HG02981 (cell line): Measurements from ENCODE around the gene SLC12A6.

Experiments used
- ATAC-seq: cut with Tn5 transposase; IDR thresholded peaks from one replicate; pipeline ENCODE4 v1.9.1; 2021; ENCODE audit warnings: mild to moderate bottlenecking, moderate library complexity; ENCODE audit not compliant: unreplicated experiment

The SLC12A6 gene

DNA sequence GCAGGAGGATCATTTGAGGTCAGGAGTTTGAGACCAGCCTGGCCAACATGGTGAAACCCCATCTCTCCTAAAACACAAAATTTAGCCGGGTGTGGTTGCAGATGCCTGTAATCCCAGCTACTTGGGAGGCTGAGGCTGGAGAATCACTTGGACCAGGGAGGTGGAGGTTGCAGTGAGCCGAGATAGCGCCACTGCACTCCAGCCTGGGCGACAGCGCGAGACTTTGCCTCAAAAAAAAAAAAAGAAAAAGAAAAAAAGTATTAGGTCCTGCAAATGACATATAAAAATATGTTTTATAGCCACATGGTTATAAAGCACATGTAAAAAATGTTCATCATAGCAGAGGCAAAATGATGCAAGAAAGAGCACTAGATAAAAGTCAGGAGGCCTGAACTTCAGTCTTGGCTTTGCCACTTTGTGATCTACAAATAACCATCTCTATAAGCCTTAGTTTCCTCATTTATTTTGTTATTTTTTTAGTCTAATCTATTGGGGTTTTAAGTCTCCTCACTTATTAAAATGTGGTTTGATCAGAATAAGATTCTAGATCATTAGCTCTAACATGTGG, 4.9 kb downstream of the SLC12A6 start:
- ATAC-seq, result no peak

DNA sequence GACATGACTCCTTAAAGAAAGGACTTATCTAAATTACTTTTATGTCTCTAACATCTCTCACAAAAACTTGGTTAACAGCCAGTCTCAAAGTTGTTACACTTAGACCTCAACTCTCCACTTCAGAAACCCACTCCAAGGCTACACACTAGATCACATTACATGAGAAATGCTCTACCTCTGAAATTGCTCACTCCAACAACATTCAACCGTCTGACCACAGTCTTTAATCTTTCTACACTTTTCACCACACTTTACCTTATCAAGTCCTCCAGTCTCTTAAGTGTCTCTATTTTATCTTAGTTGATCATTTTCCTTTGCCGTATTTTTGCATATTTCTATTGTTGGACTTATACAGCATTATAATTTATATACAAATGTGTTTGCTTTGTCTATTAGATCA, 5.8 kb downstream of the SLC12A6 start:
- no peak for ATAC-seq

DNA sequence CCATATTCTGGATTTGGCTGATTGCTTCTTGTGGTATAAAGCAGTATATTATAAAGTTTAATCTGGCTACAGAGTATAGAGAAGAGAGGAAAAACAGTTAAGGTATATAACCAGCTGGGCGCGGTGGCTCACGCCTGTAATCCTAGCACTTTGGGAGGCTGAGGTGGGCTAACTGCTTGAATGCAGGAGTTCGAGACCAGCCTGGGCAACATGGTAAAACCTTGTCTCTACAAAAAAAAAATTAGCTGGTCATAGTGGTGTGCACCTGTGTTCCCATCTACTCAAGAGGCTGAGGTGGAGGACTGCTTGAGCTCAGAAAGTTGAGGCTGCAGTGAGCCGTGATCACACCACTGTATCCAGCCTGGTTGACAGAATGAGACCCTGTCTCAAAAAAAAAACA, 7.3 kb downstream of the SLC12A6 start:
- ATAC-seq, result no peak

DNA sequence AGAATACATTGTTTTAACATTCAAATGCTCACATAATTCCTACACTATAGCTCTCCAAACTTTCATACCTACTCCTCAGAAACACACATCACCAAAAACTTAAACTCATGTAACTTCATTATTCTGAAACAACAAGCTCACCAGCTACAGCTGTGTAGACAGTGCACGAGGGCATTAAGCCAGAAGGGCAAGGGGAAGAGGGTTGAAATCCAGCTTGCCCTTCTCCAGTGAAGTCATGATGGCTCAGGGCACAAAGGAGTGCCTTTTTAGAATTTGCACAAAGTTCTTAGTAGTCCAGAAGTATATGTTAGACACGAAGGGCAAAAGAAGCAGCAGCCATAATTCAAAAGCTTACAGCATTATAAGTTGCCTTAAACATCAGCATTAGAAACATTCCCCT, 8.6 kb downstream of the SLC12A6 start:
- no peak for ATAC-seq

DNA sequence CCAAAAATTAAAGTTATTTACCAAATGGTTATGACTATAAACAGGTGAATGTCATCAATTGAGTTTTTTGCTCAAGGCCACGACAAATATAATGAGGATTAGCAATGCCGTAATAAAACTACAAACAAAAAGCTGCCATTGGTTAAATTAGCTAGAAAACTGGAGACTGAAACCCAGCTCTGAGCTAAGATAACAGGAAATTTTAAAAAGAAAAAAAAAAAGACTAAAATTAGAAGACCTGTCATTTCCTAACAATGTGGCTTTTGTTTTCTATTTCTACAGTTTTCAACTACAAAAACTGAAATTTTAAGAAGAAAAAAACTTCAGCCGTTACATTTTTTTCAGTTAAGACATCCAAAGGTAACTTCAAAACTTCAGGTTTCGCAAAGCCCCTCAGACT, 9.7 kb downstream of the SLC12A6 start:
- no peak for ATAC-seq

DNA sequence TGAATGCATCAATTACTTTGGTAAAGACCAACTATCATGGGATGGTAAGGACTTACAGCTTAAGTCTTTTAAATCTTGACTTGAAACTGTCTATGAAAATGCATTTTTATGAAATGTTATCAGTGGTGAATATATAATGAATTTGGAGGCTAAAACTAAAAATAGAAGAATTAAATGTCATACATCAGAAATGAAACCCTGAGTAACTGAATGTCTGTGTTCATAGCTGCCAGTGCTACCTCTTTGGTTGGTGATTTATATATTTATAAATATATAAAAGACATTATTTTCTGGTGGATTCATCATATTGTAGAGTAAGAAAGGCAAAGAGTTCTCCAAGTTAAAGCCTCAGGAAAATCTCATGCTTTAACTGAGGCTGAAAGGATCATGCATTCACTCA, 12.2 kb downstream of the SLC12A6 start:
- no peak for ATAC-seq

DNA sequence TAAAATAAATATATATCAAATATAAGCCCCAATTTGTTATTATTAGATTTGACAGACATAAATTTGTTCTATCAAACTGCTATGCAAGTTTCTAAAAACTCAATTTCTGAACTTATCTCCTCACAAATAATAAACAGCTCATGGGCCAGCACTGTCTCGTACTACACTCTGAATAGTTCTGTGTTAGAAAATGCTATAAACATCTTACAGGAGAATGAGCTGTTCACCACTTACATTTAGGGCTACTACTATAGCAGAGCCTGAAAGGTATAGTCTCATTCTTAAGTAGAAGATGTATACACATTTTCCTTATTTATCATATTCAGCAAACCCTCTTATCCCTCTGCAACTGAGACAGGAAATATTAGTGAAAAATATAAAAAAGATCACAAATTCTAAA, 12.6 kb downstream of the SLC12A6 start:
- ATAC-seq, result no peak

DNA sequence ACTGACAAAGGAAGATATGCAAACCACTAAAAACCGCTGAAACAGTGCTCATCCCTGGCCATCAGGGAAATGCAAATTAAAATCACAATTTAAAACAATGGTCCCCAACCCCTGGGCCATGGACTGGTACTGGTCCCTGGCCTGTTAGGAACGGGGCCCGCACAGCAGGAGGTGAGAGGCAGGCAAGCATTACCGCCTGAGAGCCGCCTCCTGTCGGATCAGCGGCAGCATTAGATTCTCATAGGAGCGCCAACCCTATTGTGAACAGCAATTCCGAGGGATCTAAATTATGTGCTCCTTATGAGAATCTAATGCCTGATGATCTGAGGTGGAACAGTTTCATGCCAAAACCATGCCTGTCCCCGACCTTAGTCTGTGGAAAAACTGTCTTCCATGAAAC, 14.4 kb downstream of the SLC12A6 start:
- ATAC-seq, result no peak

DNA sequence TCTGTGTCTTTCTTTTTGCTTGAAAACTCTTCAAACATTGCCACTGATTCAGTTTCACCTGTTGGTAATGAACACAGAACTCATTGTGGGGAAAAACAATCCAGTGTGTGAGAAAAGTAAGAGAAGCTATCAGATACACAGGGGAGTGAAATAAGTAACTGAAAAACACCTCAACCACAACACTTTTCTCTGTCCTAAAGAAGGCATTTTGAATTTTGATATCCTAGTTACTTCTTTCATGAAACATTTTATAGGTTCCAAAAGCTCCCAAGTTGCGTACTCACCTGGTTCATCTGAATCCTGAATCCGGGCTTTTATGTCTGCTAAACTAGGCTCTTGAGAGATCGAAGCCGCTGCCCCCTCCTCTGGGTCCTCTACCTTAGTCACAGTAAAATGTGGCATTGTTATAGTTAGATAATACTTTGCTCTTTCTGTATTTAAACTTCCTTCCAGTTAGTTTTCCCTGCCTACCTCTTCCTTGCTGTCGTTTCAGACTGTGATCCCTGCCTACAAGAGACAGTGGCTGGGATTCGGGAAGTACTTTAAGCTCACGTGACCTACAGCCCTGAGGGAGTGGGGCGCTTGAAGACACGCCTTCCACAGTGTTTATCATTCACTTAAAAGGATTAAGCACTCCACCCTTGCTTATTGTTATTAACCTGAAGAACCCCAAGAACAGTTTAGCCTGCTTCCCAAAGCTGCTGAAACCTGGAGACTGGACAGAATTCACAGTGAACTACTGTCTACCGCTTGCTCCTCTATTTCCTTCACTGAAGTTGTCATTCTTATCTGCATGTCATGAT, 19.1 kb downstream of the SLC12A6 start:
- ATAC-seq, result peak; percentile 57

DNA sequence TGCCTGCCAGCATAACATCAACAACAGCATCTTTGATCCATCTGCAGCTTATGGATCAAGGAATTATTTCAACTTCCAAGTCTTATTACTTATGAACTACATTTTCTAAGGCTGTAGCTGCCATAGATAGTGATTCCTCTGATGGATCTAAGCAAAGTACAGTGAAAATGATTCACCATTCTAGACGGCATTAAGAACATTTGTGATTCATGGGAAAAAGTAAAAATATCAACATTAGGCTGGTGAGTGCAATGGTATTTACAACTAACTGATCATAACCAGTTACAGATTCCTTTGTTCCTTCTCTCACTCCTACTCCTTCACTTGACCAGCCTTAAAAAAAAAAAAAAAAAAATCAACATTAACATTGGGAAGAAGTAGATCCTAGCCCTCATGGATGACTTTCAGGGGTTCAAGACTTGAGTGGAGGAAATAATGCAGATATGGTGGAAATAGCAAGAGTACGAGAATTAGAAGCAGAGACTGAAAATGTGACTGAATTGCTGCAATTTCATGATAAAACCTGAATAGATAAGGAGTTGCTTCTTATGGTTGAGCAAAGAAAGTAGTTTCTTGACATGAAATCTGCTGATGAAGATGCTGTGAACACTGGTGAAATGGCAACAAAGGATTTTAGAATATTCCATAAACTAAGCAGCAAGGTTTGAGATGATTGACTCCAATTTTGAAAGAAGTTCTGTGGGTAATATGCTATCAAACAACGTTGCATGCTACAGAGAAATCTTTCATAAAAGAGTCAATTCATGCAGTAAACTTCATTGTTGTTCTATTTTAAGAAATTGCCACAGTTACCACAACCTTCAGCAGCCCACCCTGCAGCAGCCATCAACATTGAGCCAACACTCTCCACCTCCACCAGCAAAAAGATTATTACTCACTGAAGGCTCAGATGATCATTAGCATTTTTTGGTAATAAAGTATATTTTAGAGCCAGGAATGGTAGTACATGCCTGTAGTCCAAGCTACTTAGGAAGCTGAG, 22.8 kb downstream of the SLC12A6 start:
- no peak for ATAC-seq

DNA sequence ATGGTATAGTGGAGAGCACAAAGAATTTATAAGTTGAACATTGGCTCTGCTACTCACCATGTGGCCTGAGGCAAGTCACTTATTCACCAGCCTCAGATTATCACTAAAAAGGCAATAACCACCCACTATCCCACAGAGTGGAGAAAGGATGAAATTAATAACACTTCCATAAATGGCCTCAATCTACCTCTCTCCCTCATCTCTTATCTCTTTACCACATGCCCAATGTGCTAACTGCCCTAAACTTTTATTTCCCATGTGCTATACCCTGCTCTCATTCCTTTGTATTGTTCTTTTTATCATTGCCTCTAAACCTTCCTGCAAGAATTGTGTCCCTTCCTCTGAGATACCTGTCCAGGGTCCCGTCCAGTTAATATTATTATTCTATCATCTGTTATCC, 26.0 kb downstream of the SLC12A6 start:
- ATAC-seq, result no peak

DNA sequence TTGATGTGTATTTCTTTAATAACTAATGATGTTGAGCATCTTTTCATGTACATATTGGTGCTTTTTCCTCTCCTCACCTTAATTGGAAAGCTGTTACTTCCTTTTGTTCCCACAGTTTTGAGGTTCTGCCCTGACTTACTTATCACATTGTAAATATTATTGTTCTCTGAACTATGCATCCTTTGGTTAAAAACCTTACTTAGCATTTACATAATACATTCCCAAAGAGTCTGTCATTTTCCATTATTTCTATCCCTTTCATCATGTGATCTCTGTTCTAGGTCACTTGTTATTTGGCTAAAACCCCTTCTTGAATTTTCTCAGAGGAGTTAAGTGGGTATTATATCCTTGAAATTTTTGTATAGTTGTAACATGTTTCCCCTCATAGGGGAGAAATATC, 33.0 kb downstream of the SLC12A6 start:
- no peak for ATAC-seq

DNA sequence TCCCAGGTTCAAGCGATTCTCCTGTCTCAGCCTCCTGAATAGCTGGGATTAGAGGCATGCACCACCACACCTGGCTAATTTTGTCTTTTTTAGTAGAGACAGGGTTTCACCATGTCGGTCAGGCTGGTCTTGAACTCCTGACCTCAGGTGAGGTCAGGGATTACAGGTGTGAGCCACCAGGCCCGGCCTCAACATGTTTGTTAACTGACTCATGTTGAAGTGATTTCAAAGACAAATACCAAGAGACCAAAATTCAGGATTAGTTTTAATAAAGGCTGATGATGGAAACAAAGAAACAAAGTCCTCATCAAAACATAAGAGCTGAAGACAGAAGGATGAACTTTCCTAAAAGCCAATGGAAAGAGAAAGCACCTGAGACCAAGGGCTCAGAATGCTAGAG, 36.5 kb downstream of the SLC12A6 start:
- no peak for ATAC-seq

DNA sequence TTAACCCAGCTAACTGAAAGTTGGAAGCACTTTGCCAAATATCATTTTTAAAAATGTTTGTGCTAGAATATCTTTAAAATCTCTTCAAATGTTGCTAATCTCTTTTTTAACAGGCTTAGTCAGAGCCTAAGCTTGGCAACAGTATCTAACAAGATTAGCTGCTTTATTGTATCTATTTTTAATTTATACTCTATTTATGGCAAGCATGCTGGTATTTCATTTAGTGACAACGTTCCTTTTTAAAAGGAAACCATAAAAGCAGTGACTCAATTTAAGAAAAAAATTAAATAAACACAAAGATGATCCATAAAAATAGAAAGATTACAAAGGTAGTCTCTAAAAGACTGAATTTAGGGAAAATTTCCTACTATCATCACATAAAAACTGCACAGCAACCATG, 40.5 kb downstream of the SLC12A6 start:
- no peak for ATAC-seq

DNA sequence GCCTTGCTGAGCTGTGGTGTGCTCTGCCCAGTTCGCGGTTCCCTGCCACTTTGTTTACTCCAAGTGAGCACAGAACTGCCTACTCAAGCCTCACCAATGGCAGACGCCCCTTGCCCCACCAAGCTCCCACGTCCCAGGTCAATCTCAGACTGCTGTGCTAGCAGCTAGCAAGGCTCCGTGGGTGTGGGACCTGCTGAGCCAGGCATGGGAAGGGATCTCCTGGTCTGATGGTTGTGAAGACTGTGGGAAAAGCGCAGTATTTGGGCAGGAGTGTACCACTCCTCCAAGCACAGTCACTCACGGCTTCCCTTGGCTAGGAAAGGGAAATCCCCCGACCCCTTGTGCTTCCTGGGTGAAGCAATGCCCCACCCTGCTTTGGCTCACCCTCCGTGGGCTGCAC, 45.0 kb downstream of the SLC12A6 start:
- no peak for ATAC-seq

DNA sequence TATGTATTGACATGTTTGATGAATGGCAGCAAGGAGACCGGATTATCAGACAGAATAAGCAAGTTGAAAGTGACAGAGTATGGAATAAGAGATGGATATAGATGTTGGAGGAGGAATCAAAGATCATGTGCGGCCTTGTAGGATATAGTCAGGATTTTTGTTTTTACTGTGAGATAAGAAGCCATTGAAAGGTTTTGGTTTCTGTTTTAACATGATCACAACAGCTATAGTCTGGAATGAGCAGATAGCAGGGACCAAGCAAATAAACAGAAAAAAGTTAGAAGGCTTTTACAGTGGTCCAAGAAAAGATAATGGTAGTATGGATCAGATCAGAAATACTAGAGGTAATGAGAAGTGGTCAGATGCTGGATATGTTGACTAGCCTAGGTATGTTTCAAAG, 52.6 kb downstream of the SLC12A6 start:
- no peak for ATAC-seq

DNA sequence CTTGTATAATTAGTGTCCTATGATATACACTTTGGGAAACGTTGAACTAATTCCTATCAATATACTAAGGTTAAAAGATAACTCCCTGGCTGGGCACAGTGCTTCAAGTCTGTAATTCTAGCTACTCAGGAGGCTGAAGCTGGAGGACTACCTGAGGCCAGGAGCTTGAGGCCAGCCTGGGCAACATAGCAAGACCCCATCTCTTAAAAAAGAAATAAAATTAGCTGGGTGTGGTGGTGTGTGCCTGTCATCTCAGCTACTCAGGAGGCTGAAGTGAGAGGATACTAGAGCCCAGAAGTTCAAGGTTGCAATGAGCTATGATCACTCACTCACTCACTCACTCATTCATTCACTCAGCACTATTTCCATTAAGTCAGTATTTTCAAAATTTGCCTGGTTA, 55.2 kb downstream of the SLC12A6 start:
- no peak for ATAC-seq

DNA sequence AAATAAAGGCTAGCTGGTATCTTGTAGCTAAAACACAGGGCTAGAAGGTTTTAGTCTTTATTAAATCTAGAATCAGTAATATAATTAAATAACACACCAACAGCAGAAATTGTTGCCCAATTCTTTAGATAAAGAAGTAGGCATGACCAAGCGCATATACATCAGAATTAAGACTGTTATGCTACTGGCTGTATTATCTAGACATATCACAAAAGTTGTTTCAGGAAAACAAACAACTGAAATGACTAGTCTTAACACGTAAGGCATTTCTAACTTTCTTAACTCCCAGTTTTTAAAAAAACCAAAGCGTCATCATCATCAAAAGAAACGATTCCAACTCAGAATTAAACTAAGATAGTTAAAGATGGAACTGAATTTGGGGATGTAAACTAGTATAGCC, 57.4 kb downstream of the SLC12A6 start:
- ATAC-seq, result no peak

DNA sequence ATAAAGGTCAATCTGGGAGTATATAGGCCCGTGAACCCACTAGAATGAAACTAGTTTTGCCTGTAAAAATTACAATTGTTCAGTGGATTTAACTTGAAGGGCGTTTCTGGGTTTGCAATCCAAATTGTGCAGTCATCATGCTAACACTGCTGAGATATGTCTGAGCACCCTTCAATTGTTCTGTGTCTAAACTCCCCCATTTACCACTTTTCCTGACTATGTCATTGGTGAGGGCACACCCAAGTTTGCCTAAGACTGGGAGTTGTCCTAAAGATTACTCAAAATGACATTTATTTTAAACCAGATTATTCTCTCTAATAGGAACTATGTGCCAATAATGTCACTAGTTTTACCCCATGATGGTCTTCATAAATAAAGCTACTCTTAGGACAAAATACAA, 58.2 kb downstream of the SLC12A6 start:
- no peak for ATAC-seq

DNA sequence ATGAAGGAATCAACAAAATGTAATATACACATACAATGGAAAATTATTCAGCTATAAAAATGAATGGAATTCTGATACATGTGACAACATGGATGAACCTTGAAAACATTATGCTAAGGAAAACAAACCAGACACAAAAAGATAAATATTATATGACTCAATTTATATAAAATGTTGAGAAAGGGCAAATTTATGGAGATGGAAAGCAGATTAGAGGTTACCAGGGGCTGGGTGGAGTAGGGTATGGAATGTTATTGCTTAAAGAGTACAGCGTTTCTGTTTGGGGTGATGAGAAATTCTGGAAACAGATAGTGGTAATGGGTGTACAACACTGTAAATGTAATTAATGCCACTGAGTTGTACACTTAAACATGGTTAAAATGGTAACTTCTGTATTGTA, 61.9 kb downstream of the SLC12A6 start:
- no peak for ATAC-seq

DNA sequence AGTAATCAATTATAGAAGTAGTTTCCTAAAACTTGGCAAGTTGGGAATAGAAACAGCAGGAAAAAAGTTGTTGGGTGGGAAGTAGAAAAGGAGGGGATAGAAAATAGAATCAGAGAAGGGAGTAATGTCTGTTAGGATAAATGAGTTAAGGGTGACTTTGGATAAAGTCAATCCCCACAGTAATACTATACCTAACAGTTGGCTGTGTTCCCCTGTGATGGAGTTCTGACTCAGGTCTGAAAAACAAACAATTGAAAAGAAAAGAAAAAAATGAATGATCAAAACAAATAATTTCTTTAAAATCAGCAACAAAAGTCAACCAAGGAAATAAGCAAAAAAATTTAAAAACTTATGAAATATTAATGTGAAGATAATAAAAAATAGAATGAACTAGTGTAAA, 62.4 kb downstream of the SLC12A6 start:
- no peak for ATAC-seq

DNA sequence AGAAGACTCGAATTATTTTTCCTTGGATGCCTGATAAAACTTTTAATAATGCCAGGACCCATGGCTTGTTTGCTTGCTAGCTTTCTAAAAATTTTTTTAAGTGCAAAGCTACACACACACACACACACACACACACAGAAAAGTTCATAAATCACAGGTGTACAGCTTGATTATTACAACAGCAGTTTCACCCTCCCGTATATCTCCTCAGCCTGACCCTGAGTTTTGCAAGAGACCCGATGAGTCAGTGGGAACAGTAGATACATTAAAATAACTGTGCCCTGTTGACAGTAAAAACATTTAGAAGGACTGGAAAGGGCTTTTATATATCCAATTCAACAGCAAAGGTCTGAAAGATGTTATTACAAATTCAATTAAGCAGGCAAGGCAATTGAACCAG, 66.1 kb downstream of the SLC12A6 start:
- no peak for ATAC-seq
